ENCODE data around the gene ZSCAN16. TPM values are rescaled to one million over a fixed set of nuclear protein-coding genes. Genes with fewer than 3 reads are reported as not detected.

ZSCAN16 gene
- total and polyA plus RNA-seq, 2 experiments from 2014 or later, result 4.7 to 12.9 TPM

DNA sequence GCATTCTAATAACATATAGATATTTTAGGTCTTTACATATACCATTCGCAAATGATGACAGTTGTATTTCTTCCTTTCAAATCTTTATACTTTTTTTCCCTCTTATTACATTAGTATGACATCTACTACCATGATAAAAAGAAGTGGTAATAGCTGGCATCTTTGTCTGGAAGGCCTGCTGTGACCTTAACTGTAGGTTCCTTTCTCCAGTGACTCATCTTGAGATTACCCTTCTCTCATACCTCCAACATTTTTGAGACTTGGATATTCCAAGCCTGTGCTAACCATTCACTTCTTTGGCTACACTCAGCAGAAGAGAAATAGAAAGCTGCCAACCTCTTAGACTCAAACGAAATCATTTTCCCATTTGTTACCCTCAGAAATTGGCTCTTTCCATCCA lies 47.6 kb downstream of the ZSCAN16 start:
- no peaks in the 10 kb centered on the region for H3K27me3 Mint-ChIP-seq (ENCODE audit: insufficient read depth, low read depth, poor library complexity)

DNA sequence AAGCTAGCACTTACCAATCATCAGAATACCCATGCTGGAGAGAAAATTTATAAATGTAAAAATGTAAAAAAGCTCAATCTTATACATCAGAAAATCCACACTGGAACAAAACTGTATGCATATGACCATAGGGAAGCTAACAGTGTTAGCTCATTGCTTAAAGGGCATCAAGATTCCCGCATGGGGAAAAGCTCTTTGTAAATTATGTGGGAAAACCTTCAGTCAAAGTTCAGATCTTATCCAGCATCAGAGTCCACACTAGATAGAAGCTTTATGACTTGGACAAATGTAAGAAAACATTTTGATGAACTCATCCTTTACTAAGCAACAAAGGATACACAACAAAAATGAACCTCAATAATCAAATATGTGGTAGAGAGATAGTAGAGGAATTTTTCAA lies 52.0 kb downstream of the ZSCAN16 start:
- Histone ChIP-seq H3K4me3 (no peak overlapping the region), H3K4me2 (no peak overlapping the region), H2AFZ (no peak overlapping the region), H3K36me3 (ENCODE audit: insufficient read depth) (no peaks in the 10 kb centered on the region), H3F3A (replicated peaks; ENCODE audit: low read depth) (no peaks in the 10 kb centered on the region), H3K9me2 (ENCODE audit: insufficient read depth) (no peaks in the 10 kb centered on the region; the same call in 1 of the 2 replicates), H3K79me2 (replicated peaks; ENCODE audit: insufficient read depth) (no peaks in the 10 kb centered on the region), H3K4me1 (ENCODE audit: insufficient read depth) (no peaks in the 10 kb centered on the region), H3K27me3 (ENCODE audit: insufficient read depth) (peaks cover 21% of the 10 kb centered on the region; the same call in 1 of the 2 replicates), H4K20me1 (replicated peaks; ENCODE audit: insufficient read depth) (no peaks in the 10 kb centered on the region), H3K27ac (ENCODE audit: low read depth) (no peak overlapping the region)
- no peak overlapping the region for H3K27ac Mint-ChIP-seq
- ATAC-seq, result no peak
- peaks cover 2% of the 10 kb centered on the region for H3K27me3 Mint-ChIP-seq (ENCODE audit: insufficient read depth, low read depth, poor library complexity)
- H3K4me1 Mint-ChIP-seq, result no peaks in the 10 kb centered on the region
- H3K36me3 Mint-ChIP-seq (ENCODE audit: low read depth), result no peaks in the 10 kb centered on the region; the same call in 2 of the 3 replicates
- H3K9me3 Mint-ChIP-seq, result peaks cover 2% of the 10 kb centered on the region; the same call in 1 of the 3 replicates
- no peak overlapping the region for H3K4me3 Mint-ChIP-seq
- no peak for DNase-seq (ENCODE audit: low spot score)
- TF ChIP-seq, protein P1, sequence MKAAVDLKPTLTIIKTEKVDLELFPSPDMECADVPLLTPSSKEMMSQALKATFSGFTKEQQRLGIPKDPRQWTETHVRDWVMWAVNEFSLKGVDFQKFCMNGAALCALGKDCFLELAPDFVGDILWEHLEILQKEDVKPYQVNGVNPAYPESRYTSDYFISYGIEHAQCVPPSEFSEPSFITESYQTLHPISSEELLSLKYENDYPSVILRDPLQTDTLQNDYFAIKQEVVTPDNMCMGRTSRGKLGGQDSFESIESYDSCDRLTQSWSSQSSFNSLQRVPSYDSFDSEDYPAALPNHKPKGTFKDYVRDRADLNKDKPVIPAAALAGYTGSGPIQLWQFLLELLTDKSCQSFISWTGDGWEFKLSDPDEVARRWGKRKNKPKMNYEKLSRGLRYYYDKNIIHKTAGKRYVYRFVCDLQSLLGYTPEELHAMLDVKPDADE (IDR thresholded peaks at IDR 0.05), result no peak
- TF ChIP-seq ZNF114 (CRISPR knock-in tag; IDR thresholded peaks at IDR 0.05) (no peak), ZNF331 (CRISPR knock-in tag; IDR thresholded peaks at IDR 0.05; ENCODE audit: low read depth) (no peak), NANOG (IDR thresholded peaks at IDR 0.05; ENCODE audit: borderline replicate concordance) (no peak), STAT1 (IDR thresholded peaks at IDR 0.05; ENCODE audit: unreplicated experiment) (no peak), CREB1 (CRISPR knock-in tag; IDR thresholded peaks at IDR 0.05; ENCODE audit: low read depth) (no peak), JUNB (IDR thresholded peaks at IDR 0.05; ENCODE audit: unreplicated experiment) (no peak), POLR2AphosphoS5 (IDR thresholded peaks at IDR 0.05; ENCODE audit: low read depth) (no peak)
- TF ChIP-seq, protein P2, sequence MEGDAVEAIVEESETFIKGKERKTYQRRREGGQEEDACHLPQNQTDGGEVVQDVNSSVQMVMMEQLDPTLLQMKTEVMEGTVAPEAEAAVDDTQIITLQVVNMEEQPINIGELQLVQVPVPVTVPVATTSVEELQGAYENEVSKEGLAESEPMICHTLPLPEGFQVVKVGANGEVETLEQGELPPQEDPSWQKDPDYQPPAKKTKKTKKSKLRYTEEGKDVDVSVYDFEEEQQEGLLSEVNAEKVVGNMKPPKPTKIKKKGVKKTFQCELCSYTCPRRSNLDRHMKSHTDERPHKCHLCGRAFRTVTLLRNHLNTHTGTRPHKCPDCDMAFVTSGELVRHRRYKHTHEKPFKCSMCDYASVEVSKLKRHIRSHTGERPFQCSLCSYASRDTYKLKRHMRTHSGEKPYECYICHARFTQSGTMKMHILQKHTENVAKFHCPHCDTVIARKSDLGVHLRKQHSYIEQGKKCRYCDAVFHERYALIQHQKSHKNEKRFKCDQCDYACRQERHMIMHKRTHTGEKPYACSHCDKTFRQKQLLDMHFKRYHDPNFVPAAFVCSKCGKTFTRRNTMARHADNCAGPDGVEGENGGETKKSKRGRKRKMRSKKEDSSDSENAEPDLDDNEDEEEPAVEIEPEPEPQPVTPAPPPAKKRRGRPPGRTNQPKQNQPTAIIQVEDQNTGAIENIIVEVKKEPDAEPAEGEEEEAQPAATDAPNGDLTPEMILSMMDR (conservative IDR thresholded peaks at IDR 0.05; ENCODE audit: low read depth in 2 of 2), result no peak

More for the DNA sequence above, 47.6 kb downstream of the ZSCAN16 start:
- Mint-ChIP-seq H3K4me1 (no peaks in the 10 kb centered on the region), H3K36me3 (ENCODE audit: low read depth) (no peaks in the 10 kb centered on the region), H3K4me3 (no peak overlapping the region), H3K9me3 (no peaks in the 10 kb centered on the region), H3K27ac (no peak overlapping the region)
- Histone ChIP-seq H3K27ac (ENCODE audit: low read depth) (no peak overlapping the region), H3K36me3 (ENCODE audit: insufficient read depth) (no peaks in the 10 kb centered on the region), H3K79me2 (replicated peaks; ENCODE audit: insufficient read depth) (no peaks in the 10 kb centered on the region), H3K4me1 (ENCODE audit: insufficient read depth) (no peaks in the 10 kb centered on the region), H4K20me1 (replicated peaks; ENCODE audit: insufficient read depth) (no peaks in the 10 kb centered on the region), H3K4me3 (no peak overlapping the region), H3K4me2 (no peak overlapping the region), H3K27me3 (ENCODE audit: insufficient read depth) (peaks cover 21% of the 10 kb centered on the region), H3F3A (replicated peaks; ENCODE audit: low read depth) (no peaks in the 10 kb centered on the region), H2AFZ (no peak overlapping the region), H3K9me2 (ENCODE audit: insufficient read depth) (no peaks in the 10 kb centered on the region; the same call in 1 of the 2 replicates)
- DNase-seq (ENCODE audit: low spot score) (no peak), ATAC-seq (no peak)
- TF ChIP-seq, protein P2 (conservative IDR thresholded peaks at IDR 0.05; ENCODE audit: low read depth in 2 of 2), result no peak
- TF ChIP-seq, protein P3, sequence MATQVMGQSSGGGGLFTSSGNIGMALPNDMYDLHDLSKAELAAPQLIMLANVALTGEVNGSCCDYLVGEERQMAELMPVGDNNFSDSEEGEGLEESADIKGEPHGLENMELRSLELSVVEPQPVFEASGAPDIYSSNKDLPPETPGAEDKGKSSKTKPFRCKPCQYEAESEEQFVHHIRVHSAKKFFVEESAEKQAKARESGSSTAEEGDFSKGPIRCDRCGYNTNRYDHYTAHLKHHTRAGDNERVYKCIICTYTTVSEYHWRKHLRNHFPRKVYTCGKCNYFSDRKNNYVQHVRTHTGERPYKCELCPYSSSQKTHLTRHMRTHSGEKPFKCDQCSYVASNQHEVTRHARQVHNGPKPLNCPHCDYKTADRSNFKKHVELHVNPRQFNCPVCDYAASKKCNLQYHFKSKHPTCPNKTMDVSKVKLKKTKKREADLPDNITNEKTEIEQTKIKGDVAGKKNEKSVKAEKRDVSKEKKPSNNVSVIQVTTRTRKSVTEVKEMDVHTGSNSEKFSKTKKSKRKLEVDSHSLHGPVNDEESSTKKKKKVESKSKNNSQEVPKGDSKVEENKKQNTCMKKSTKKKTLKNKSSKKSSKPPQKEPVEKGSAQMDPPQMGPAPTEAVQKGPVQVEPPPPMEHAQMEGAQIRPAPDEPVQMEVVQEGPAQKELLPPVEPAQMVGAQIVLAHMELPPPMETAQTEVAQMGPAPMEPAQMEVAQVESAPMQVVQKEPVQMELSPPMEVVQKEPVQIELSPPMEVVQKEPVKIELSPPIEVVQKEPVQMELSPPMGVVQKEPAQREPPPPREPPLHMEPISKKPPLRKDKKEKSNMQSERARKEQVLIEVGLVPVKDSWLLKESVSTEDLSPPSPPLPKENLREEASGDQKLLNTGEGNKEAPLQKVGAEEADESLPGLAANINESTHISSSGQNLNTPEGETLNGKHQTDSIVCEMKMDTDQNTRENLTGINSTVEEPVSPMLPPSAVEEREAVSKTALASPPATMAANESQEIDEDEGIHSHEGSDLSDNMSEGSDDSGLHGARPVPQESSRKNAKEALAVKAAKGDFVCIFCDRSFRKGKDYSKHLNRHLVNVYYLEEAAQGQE (IDR thresholded peaks at IDR 0.05; ENCODE audit: unreplicated experiment), result no peak
